ENCODE measurements around the gene MAP3K13. TPM values are rescaled to one million over a fixed set of nuclear protein-coding genes. Genes with fewer than 3 reads are reported as not detected.

Gene MAP3K13
- total RNA-seq, 2 donors from 2014 or later: 20.4 to 21.1 TPM

DNA sequence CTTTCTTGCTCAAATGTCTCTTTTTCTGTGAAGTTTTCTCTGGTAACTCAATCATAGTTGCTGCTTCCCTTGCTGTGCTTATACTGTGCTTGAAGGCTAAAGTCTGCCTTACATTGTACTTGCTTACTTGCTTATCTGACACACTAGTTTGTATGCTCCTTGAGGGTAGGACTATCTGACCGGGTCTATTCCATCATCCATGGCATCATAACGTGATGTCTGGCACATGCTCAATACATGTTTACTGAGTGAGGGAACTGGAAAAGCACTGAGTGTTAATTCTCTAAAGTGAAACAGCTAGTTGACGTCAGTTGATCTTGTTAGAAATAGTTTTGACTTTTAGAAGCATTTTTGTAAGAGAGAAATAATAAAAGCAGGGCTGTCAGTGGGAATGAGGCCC lies 42.7 kb downstream of the MAP3K13 start:
- whole genome bisulfite sequencing, 2 experiments (ENCODE audit: insufficient coverage in 1 of 2, insufficient read length in 1 of 2): 91 to 96% methylated on average over 3 of the region's 3 CpGs
- Mint-ChIP-seq H3K9me3 (no peaks in the 10 kb centered on the region), H3K27me3 (ENCODE audit: insufficient read depth) (no peaks in the 10 kb centered on the region), H3K27ac (no peak overlapping the region), H3K36me3 (ENCODE audit: low read depth) (no peaks in the 10 kb centered on the region), H3K4me1 (peaks cover 2% of the 10 kb centered on the region), H3K4me3 (no peak overlapping the region)
- Histone ChIP-seq H3K4me1 (ENCODE audit: control insufficient read depth, insufficient read depth, low read length) (no peaks in the 10 kb centered on the region), H3K36me3 (ENCODE audit: control insufficient read depth, insufficient read depth, low read length) (no peaks in the 10 kb centered on the region), H3K4me3 (ENCODE audit: low read length) (no peak overlapping the region), H3K27ac (ENCODE audit: low read depth, low read length) (no peak overlapping the region), H3K9ac (ENCODE audit: extremely low read depth, low read length, poor library complexity, severe bottlenecking) (no peak overlapping the region), H3K27me3 (ENCODE audit: control insufficient read depth, insufficient read depth, low read length, poor library complexity, severe bottlenecking) (no peaks in the 10 kb centered on the region), H3K9me3 (ENCODE audit: control insufficient read depth, low read length) (no peaks in the 10 kb centered on the region)
- no peak for DNase-seq
- TF ChIP-seq, protein P1, sequence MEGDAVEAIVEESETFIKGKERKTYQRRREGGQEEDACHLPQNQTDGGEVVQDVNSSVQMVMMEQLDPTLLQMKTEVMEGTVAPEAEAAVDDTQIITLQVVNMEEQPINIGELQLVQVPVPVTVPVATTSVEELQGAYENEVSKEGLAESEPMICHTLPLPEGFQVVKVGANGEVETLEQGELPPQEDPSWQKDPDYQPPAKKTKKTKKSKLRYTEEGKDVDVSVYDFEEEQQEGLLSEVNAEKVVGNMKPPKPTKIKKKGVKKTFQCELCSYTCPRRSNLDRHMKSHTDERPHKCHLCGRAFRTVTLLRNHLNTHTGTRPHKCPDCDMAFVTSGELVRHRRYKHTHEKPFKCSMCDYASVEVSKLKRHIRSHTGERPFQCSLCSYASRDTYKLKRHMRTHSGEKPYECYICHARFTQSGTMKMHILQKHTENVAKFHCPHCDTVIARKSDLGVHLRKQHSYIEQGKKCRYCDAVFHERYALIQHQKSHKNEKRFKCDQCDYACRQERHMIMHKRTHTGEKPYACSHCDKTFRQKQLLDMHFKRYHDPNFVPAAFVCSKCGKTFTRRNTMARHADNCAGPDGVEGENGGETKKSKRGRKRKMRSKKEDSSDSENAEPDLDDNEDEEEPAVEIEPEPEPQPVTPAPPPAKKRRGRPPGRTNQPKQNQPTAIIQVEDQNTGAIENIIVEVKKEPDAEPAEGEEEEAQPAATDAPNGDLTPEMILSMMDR (conservative IDR thresholded peaks at IDR 0.05): no peak

DNA sequence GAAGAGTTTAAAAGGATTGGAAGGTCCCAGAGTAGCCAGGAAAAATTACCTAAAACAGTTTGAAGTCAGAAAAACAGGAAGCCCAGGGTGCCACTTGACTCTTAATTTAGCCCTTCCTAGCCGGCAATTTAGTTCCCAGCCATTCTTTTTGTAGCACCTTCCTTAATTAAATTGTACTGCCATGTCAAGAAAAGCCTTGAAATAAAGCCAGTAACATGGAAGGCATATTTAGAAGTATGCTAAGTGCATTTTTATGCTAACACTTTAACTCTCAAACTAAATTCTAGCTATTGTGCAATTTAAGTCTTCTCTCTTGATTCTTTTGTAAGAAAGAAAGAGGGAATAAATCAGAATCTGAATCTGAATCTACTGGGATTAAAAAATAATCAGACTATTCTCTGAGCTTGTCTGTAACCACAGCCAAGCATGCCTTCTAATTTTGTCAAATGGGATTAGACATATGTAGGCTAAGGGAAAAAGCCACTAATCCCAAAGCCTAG lies 43.2 kb downstream of the MAP3K13 start:
- Histone ChIP-seq H3K9me3 (ENCODE audit: control insufficient read depth, low read length) (no peaks in the 10 kb centered on the region), H3K9ac (ENCODE audit: extremely low read depth, low read length, poor library complexity, severe bottlenecking) (no peak overlapping the region), H3K27ac (ENCODE audit: low read depth, low read length) (no peak overlapping the region), H3K4me1 (ENCODE audit: control insufficient read depth, insufficient read depth, low read length) (no peaks in the 10 kb centered on the region), H3K36me3 (ENCODE audit: control insufficient read depth, insufficient read depth, low read length) (no peaks in the 10 kb centered on the region), H3K27me3 (ENCODE audit: control insufficient read depth, insufficient read depth, low read length, poor library complexity, severe bottlenecking) (no peaks in the 10 kb centered on the region), H3K4me3 (ENCODE audit: low read length) (no peak overlapping the region)
- no peak for DNase-seq
- no peaks in the 10 kb centered on the region for H3K36me3 Mint-ChIP-seq (ENCODE audit: low read depth)
- H3K27ac Mint-ChIP-seq: no peak overlapping the region
- H3K4me1 Mint-ChIP-seq: peaks cover 2% of the 10 kb centered on the region
- no peaks in the 10 kb centered on the region for H3K9me3 Mint-ChIP-seq
- H3K4me3 Mint-ChIP-seq: no peak overlapping the region
- H3K27me3 Mint-ChIP-seq (ENCODE audit: insufficient read depth): no peaks in the 10 kb centered on the region
- WGBS, 2 experiments (ENCODE audit: insufficient coverage in 1 of 2, insufficient read length in 1 of 2): 97 to 100% methylated on average over 1 of the region's 1 CpG
- TF ChIP-seq, protein P1 (conservative IDR thresholded peaks at IDR 0.05): no peak

- Mint-ChIP-seq H3K27ac (no peak overlapping the region), H3K4me1 (peaks cover 2% of the 10 kb centered on the region), H3K4me3 (no peak overlapping the region), H3K36me3 (ENCODE audit: low read depth) (no peaks in the 10 kb centered on the region), H3K27me3 (ENCODE audit: insufficient read depth) (no peaks in the 10 kb centered on the region), H3K9me3 (no peaks in the 10 kb centered on the region)
- WGBS, 2 experiments (ENCODE audit: insufficient coverage in 1 of 2, insufficient read length in 1 of 2): 62 to 67% methylated on average over 7 to 8 of the region's 8 CpGs
- no peaks in the 10 kb centered on the region for H3K27me3 ChIP-seq (ENCODE audit: control insufficient read depth, insufficient read depth, low read length, poor library complexity, severe bottlenecking)
- H3K27ac ChIP-seq (ENCODE audit: low read depth, low read length): no peak overlapping the region
- TF ChIP-seq, protein P1 (conservative IDR thresholded peaks at IDR 0.05): no peak
- no peaks in the 10 kb centered on the region for H3K36me3 ChIP-seq (ENCODE audit: control insufficient read depth, insufficient read depth, low read length)
- H3K9ac ChIP-seq (ENCODE audit: extremely low read depth, low read length, poor library complexity, severe bottlenecking): no peak overlapping the region
- H3K9me3 ChIP-seq (ENCODE audit: control insufficient read depth, low read length): no peaks in the 10 kb centered on the region
- DNase-seq: peak; percentile 68
- no peak overlapping the region for H3K4me3 ChIP-seq (ENCODE audit: low read length)
- no peaks in the 10 kb centered on the region for H3K4me1 ChIP-seq (ENCODE audit: control insufficient read depth, insufficient read depth, low read length)
These were observed 47.0 kb downstream of the MAP3K13 start for GRCh38 chr3:185409957-185410356.
